Measurements from ENCODE around the gene PRKAR2B.

DNA sequence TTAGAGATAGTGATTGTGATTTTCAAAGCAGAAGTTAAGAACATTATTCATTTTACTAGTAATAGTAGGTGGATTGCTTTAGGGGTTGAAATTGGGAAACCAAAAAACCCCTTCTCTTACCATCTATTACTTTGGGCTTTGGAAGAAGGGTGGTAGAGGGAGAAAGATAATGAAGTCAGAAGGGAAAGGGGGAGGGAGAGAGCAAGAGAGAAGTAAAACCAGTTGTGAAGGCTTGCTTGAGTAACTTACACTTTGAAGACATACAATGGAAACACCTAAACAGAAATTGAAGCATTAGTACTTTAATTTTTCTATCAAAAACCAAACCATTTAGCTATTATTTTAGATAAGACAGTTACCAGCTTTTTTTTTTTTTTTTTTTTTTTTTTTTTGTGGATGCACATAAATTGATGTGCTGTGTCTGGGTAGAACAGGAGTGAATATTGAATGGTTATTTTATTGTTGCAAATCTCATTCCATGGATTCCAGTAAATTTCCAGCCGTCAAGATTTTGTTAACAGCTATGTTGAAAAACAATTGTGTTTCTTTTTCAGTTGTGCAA lies 5.5 kb downstream of the PRKAR2B start:
- no peak for TF ChIP-seq POLR2A (IDR thresholded peaks at IDR 0.05)
- TF ChIP-seq, protein P1, sequence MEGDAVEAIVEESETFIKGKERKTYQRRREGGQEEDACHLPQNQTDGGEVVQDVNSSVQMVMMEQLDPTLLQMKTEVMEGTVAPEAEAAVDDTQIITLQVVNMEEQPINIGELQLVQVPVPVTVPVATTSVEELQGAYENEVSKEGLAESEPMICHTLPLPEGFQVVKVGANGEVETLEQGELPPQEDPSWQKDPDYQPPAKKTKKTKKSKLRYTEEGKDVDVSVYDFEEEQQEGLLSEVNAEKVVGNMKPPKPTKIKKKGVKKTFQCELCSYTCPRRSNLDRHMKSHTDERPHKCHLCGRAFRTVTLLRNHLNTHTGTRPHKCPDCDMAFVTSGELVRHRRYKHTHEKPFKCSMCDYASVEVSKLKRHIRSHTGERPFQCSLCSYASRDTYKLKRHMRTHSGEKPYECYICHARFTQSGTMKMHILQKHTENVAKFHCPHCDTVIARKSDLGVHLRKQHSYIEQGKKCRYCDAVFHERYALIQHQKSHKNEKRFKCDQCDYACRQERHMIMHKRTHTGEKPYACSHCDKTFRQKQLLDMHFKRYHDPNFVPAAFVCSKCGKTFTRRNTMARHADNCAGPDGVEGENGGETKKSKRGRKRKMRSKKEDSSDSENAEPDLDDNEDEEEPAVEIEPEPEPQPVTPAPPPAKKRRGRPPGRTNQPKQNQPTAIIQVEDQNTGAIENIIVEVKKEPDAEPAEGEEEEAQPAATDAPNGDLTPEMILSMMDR (IDR thresholded peaks at IDR 0.05) = no peak

Data from heart left ventricle (tissue), 13 donors.